ENCODE data around the gene GRIN1.
"Not testable (repeated sequence)": the region's sequence is repeated elsewhere in the genome, so short reads cannot be mapped to it uniquely, and the experiment has no call there.

The GRIN1 gene

GRCh38 chr9:137116027-137116507 lies 22.9 kb upstream of the GRIN1 start:
- DNase-seq (ENCODE audit: low read depth): no peak
- no peak for TF ChIP-seq CTCF (IDR thresholded peaks at IDR 0.05; ENCODE audit: low read depth, low read length, missing control alignments)
- H3K4me3 ChIP-seq (ENCODE audit: low read depth, low read length): no peak overlapping the region
- in situ Hi-C loops (cut with HindIII; ENCODE audit: low sequenced_read_pairs): no loop called here

GRCh38 chr9:137116728-137117127 lies 22.2 kb upstream of the GRIN1 start:
- H3K4me3 ChIP-seq (ENCODE audit: low read depth, low read length): no peak overlapping the region
- no peak for DNase-seq (ENCODE audit: low read depth)
- TF ChIP-seq CTCF (IDR thresholded peaks at IDR 0.05; ENCODE audit: low read depth, low read length, missing control alignments): no peak
- in situ Hi-C loops (cut with HindIII; ENCODE audit: low sequenced_read_pairs): no loop called here

- no peak overlapping the region for H3K4me3 ChIP-seq (ENCODE audit: low read depth, low read length)
- TF ChIP-seq CTCF (IDR thresholded peaks at IDR 0.05; ENCODE audit: low read depth, low read length, missing control alignments): no peak
- in situ Hi-C loops (cut with HindIII; ENCODE audit: low sequenced_read_pairs): no loop called here
- DNase-seq (ENCODE audit: low read depth): no peak
Measured at GRCh38 chr9:137117269-137117731, 21.7 kb upstream of the GRIN1 start.

GRCh38 chr9:137118092-137118603 lies 20.8 kb upstream of the GRIN1 start:
- in situ Hi-C loops (cut with HindIII; ENCODE audit: low sequenced_read_pairs); DNase-seq (ENCODE audit: low read depth); H3K4me3 ChIP-seq (ENCODE audit: low read depth, low read length): not testable (repeated sequence)

GRCh38 chr9:137121927-137122795 lies 16.8 kb upstream of the GRIN1 start:
- H3K4me3 ChIP-seq (ENCODE audit: low read depth, low read length); DNase-seq (ENCODE audit: low read depth); in situ Hi-C loops (cut with HindIII; ENCODE audit: low sequenced_read_pairs): not testable (repeated sequence)

DNA sequence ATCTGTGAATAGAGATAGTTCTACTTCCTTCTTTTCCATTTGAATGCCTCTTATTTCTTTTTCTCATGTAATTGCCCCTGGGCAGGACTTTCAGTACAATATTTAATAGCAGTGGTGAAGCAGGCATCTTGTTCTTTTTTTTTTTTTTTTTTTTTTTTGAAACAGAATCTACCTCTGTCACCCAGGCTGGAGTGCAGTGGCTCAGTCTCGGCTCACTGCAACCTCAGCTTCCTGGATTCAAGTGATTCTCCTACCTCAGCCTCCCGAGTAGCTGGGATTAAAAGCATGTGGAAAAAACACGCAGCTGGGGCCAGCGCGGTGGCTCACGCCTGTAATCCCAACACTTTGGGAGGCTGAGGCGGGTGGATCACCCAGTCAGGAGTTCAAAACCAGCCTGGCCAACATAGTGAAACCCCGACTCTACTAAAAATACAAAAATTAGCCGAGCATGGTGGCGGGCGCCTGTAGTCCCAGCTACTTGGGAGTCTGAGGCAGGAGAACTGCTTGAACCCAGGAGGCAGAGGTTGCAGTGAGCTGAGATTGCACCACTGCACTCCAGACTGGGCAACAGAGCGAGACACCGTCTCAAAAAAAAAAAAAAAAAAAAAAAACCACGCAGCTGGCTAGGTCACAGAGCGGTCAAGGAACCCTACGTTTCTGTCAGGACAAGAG lies 16.0 kb upstream of the GRIN1 start:
- in situ Hi-C loops (cut with HindIII; ENCODE audit: low sequenced_read_pairs); DNase-seq (ENCODE audit: low read depth); H3K4me3 ChIP-seq (ENCODE audit: low read depth, low read length): not testable (repeated sequence)

GRCh38 chr9:137123468-137123837 lies 15.5 kb upstream of the GRIN1 start:
- in situ Hi-C loops (cut with HindIII; ENCODE audit: low sequenced_read_pairs): no loop called here
- DNase-seq (ENCODE audit: low read depth): no peak
- no peak overlapping the region for H3K4me3 ChIP-seq (ENCODE audit: low read depth, low read length)
- TF ChIP-seq CTCF (IDR thresholded peaks at IDR 0.05; ENCODE audit: low read depth, low read length, missing control alignments): no peak

- in situ Hi-C loops (cut with HindIII; ENCODE audit: low sequenced_read_pairs); DNase-seq (ENCODE audit: low read depth); H3K4me3 ChIP-seq (ENCODE audit: low read depth, low read length): not testable (repeated sequence)
Measured at GRCh38 chr9:137123952-137124462, 14.9 kb upstream of the GRIN1 start.
